NT2/D1 (cell line): Measurements from ENCODE around the gene GIPC2.

ENCODE experiments used
- YY1 ChIP-seq: IDR thresholded peaks from 2 replicates; pipeline ENCODE4 v1.6.1; 2011; ENCODE audit not compliant: insufficient read length, insufficient read depth
- ZNF274 ChIP-seq: IDR thresholded peaks from 2 replicates; pipeline ENCODE4 v1.6.1; 2011; ENCODE audit warnings: mild to moderate bottlenecking, low read depth, low read length

DNA sequence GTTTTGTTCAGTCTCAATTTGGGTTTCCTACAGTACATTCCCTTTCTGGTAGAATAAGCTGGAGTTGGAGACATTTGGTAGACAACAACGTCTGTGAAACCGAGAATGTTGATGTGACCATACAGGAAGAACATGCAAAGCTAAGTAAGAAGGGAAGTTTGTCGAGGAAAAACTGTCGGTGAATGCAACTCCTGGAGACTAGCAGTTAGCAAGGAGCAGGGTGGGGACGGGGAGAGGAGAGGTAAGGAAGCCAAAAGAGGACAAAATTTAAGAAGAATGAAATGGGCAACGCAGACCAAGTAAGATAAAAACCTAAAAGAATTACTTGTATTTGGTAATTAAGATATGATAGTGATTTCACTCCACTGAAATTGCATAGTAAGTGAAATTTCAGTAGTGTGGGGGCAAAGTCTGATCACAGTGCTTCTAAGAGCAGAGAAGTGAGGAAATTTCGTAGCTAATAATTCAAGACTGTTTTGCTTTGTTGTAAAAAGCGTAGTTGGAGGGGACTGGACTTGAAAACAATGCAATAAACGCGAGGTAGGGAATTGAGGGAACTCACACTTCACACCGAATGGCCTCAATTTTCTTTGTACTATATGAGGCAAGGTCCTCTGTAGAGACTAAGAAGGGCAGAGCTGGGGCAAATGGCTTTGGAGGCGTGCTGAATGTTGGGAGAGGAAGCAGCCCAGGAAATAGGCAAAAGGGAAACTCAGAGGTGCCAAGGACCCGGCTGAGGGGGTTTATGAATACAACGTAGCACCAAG lies 787 bp upstream of the GIPC2 start:
- no peak for TF ChIP-seq ZNF274
- TF ChIP-seq YY1, result no peak
